ENCODE data around the gene RMDN3.
A peak's percentile ranks its signal among the peaks of the same experiment; 100 is the strongest.

RMDN3 gene

DNA sequence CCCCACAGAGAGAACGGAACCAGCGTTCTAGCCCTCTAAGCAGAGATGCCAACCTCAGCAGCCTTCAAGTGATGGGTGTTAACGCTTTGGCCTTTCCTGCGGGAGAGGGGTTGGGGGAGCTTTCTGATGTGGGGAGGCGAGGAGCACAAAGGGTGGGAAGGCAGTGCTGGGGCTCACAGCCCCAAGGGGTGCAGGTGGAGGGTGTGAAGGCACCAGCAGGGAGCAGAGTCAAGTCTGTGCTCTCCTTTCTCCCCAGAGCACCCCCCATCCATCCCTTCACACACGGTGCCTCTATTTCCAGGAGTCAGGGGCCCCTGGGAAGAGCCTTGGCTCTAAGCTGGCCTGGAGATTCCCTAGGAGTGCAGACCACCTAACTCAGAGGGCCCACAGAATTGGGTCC, 18.8 kb upstream of the RMDN3 start:
- no peak overlapping the region for H3K27ac ChIP-seq (ENCODE audit: low read depth in 2 of 2, low read length in 2 of 2)
- H3K36me3 ChIP-seq (ENCODE audit: control insufficient read depth in 2 of 2, insufficient read depth in 2 of 2, low read length in 2 of 2) = peaks cover 45 to 50% of the 10 kb centered on the region in 2 donors
- no peak overlapping the region for H3K9ac ChIP-seq (ENCODE audit: low read depth in 1 of 2, low read length in 2 of 2)
- peaks cover 14 to 21% of the 10 kb centered on the region in 2 donors for H3K4me1 ChIP-seq (ENCODE audit: control insufficient read depth in 2 of 2, insufficient read depth in 2 of 2, low read length in 2 of 2)
- no peaks in the 10 kb centered on the region for H3K9me3 ChIP-seq (ENCODE audit: control insufficient read depth in 2 of 2, low read length in 2 of 2)
- no peaks in the 10 kb centered on the region for H3K27me3 ChIP-seq (ENCODE audit: control insufficient read depth in 2 of 2, insufficient read depth in 2 of 2, low read length in 2 of 2)
- H3K4me3 ChIP-seq (ENCODE audit: low read length in 2 of 2) = no peak overlapping the region

DNA sequence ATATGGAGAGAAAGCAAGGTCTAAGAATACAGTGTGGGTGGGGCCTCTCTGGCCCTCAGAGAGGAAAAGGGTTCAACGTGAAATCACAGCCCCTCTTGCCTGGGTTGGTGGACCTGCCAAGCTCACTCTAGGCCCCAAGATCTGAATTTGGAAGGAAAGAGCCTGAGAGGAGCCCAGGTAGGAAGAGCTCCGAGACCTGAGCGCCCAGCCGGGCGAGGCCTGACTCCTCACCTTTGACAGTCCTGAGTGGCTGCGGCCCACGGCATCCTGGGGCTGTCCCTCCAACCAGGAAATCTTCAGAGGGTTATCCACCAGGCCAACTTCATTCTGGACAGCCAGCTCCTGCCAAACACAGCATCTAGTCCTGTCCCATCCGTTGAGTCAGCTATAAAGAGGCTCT, 18.4 kb upstream of the RMDN3 start:
- no peak overlapping the region for H3K27ac ChIP-seq (ENCODE audit: low read depth in 2 of 2, low read length in 2 of 2)
- peaks cover 45 to 46% of the 10 kb centered on the region in 2 donors for H3K36me3 ChIP-seq (ENCODE audit: control insufficient read depth in 2 of 2, insufficient read depth in 2 of 2, low read length in 2 of 2)
- H3K27me3 ChIP-seq (ENCODE audit: control insufficient read depth in 2 of 2, insufficient read depth in 2 of 2, low read length in 2 of 2) = no peaks in the 10 kb centered on the region
- no peak overlapping the region for H3K9ac ChIP-seq (ENCODE audit: low read depth in 1 of 2, low read length in 2 of 2)
- H3K4me3 ChIP-seq (ENCODE audit: low read length in 2 of 2) = no peak overlapping the region
- no peaks in the 10 kb centered on the region for H3K9me3 ChIP-seq (ENCODE audit: control insufficient read depth in 2 of 2, low read length in 2 of 2)
- peaks cover 18 to 25% of the 10 kb centered on the region in 2 donors for H3K4me1 ChIP-seq (ENCODE audit: control insufficient read depth in 2 of 2, insufficient read depth in 2 of 2, low read length in 2 of 2)

DNA sequence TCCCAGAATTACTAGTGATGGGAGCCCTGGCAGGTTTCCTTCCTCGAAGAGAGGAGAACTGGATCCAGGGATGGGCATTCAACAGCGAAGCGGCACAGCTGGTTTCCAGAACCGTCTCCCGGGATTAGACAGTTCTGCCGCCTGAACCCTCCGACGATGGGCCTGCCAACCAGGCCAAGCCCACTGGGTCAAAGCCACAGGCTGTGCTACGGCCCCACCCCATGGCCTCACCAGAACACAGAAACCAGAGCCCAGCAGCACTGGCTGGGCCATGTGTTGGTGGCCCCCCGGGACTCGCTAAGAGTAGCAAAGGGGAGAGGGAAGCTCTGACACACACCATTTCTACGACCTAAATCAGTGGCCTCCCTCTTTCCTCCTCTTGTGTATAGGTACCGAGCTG, 17.0 kb upstream of the RMDN3 start:
- Histone ChIP-seq H3K36me3 (ENCODE audit: control insufficient read depth in 2 of 2, insufficient read depth in 2 of 2, low read length in 2 of 2) (peaks cover 39 to 43% of the 10 kb centered on the region in 2 donors), H3K4me3 (ENCODE audit: low read length in 2 of 2) (no peak overlapping the region), H3K9ac (ENCODE audit: low read depth in 1 of 2, low read length in 2 of 2) (no peak overlapping the region), H3K27ac (ENCODE audit: low read depth in 2 of 2, low read length in 2 of 2) (no peak overlapping the region), H3K4me1 (ENCODE audit: control insufficient read depth in 2 of 2, insufficient read depth in 2 of 2, low read length in 2 of 2) (peaks cover 26 to 37% of the 10 kb centered on the region in 2 donors), H3K9me3 (ENCODE audit: control insufficient read depth in 2 of 2, low read length in 2 of 2) (no peaks in the 10 kb centered on the region), H3K27me3 (ENCODE audit: control insufficient read depth in 2 of 2, insufficient read depth in 2 of 2, low read length in 2 of 2) (no peaks in the 10 kb centered on the region)

DNA sequence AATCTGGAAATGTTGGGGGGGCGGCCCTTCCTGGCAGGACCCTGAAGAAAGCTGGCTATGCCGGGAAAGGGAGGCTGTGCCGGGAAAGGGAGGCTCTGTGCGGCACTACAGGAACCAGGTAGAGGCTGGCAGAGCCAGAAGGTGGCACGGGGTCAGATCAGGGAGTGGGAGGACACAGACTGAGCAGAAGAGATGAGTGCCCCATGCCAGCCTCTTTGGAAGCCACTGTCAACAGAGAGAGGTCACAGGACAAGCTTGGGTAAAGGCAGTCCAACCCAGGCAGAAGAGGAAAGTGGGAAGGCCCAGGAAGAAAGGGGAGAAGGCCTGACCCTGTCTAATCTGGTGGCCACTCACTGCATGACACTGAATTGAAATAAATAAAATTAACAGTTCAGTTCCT, 16.2 kb upstream of the RMDN3 start:
- peaks cover 32 to 35% of the 10 kb centered on the region in 2 donors for H3K36me3 ChIP-seq (ENCODE audit: control insufficient read depth in 2 of 2, insufficient read depth in 2 of 2, low read length in 2 of 2)

DNA sequence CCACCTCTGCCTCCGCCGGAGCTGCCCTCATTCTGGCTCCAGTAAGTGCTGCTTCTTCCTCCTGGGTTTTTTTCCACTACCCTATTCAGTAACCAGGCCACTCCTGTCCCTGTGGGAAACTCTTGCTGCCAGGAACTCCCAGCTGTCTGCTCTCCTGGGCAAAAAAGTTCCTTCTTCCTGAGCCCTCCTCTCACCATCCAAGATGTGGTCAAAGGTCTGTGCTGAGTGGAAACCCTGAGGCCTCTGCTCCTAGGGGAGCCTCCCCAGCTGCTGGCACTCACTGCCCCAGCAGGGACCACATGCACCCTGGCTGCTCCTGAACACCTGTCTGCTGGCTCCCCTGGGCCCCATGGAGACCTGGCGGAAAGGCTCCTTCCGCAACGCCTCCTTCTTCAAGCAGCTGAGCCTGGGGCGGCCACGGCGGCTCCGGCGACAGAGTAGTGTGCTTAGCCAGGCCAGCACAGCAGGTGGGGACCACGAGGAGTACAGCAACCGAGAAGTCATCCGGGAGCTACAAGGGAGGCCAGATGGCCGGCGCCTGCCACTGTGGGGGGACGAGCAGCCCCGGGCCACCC, 15.2 kb upstream of the RMDN3 start:
- H3K27me3 ChIP-seq (ENCODE audit: control insufficient read depth in 2 of 2, insufficient read depth in 2 of 2, low read length in 2 of 2) = no peaks in the 10 kb centered on the region
- peak overlapping the region in 1 of 2 donors; percentile 30 for H3K4me3 ChIP-seq (ENCODE audit: low read length in 2 of 2)
- peak overlapping the region; percentile 47 to 59 for H3K9ac ChIP-seq (ENCODE audit: low read depth in 1 of 2, low read length in 2 of 2)
- no peaks in the 10 kb centered on the region for H3K9me3 ChIP-seq (ENCODE audit: control insufficient read depth in 2 of 2, low read length in 2 of 2)
- peak overlapping the region; percentile 86 to 89 for H3K27ac ChIP-seq (ENCODE audit: low read depth in 2 of 2, low read length in 2 of 2)
- peaks cover 24 to 25% of the 10 kb centered on the region in 2 donors for H3K36me3 ChIP-seq (ENCODE audit: control insufficient read depth in 2 of 2, insufficient read depth in 2 of 2, low read length in 2 of 2)
- peaks cover 32 to 42% of the 10 kb centered on the region in 2 donors for H3K4me1 ChIP-seq (ENCODE audit: control insufficient read depth in 2 of 2, insufficient read depth in 2 of 2, low read length in 2 of 2)

More for the DNA sequence above, 16.2 kb upstream of the RMDN3 start:
- Histone ChIP-seq H3K9ac (ENCODE audit: low read depth in 1 of 2, low read length in 2 of 2) (no peak overlapping the region), H3K9me3 (ENCODE audit: control insufficient read depth in 2 of 2, low read length in 2 of 2) (no peaks in the 10 kb centered on the region), H3K27ac (ENCODE audit: low read depth in 2 of 2, low read length in 2 of 2) (no peak overlapping the region), H3K27me3 (ENCODE audit: control insufficient read depth in 2 of 2, insufficient read depth in 2 of 2, low read length in 2 of 2) (no peaks in the 10 kb centered on the region), H3K4me3 (ENCODE audit: low read length in 2 of 2) (no peak overlapping the region), H3K4me1 (ENCODE audit: control insufficient read depth in 2 of 2, insufficient read depth in 2 of 2, low read length in 2 of 2) (peaks cover 26 to 37% of the 10 kb centered on the region in 2 donors)

DNA sequence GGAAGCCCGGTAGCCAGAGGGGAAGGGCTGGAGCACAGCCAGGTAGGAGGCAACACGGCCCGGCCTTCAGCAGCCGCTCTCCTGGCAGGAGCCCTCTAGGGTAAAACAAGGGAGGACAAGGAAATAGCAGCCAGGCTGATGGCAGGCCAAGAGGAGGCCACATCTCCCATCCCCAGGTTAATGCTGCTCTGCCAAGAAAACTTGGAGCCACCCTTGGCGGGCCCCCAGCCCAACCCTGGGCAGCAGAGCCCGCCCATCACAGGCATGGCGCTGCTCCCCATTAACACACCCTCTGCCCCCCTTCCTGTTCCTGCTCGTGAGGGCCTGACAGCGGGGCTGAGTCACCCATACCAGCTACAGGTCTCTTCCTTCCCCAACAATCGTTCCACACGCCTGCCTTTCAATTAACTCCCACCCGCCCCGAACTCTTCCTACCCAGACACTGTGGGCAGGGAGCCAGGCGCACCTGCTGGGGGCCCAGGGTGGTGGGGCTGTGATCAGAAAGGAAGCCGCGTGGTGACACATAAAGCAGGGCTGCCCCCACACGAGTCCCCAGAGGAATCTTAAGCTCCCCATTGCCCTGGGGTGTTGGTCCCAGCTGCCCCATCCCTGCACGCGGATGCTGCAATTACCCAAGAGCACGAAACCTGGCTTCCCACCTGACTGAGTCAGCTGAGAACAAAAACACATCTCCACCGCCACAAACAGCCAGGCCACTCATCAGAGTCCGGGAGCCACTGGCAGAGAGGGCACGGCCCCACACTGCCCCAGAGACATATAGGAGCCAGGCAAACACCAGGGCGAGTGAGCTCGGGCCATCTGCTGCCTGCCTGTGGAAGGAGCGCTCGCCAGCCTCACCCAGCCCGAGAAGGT, 14.5 kb upstream of the RMDN3 start, which contains the start of gene C15orf62:
TSS of gene C15orf62 (plus strand) at position 707 of the 873 bp plus-strand sequence. CDS start 516 bp downstream, outside the sequence.
- peak within 1 kb of the TSS in 1 of 2 donors; percentile 30 for H3K4me3 ChIP-seq (ENCODE audit: low read length in 2 of 2)
- H3K9ac ChIP-seq (ENCODE audit: low read depth in 1 of 2, low read length in 2 of 2) = peak within 1 kb of the TSS; percentile 47 to 59
- peak within 1 kb of the TSS; percentile 86 to 89 for H3K27ac ChIP-seq (ENCODE audit: low read depth in 2 of 2, low read length in 2 of 2)

DNA sequence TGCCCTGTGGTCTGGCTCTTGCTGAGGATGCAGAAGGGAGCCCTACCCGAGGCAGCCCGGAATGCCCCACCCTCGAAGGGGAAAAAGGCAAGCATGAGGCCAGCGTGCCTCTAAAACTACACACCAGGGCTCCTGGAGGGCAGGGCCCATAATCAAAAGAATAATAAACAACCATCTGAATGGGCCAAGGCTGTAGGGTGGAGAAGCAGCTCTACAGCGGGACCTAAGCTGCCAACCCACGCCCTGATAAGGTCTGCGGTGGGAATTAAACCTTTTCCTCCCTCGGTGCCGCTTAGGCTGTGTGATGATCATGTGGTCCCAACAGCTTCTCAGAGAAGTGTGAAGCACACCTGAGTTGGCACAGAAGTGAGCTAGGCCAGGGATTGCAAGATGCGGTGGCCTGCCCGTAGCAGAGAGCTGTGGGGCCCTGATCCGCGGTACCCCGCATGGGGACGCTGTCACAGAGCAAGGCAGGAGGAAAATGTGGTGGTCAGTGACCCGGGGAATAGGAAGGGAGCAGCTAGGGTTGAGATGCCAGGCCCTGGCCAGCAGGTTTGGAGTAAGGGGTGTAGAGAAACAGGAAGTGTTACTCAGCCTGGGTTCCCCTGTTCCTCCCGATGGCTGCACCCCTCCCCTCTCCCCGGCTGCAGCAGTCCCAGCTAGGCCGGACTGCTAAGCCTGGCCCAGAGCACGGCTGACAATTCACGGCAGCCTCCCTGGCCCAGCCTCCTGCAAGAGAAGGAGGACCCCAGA, 13.6 kb upstream of the RMDN3 start:
- Histone ChIP-seq H3K9ac (ENCODE audit: low read depth in 1 of 2, low read length in 2 of 2) (peak overlapping the region in 1 of 2 donors; percentile 44), H3K27ac (ENCODE audit: low read depth in 2 of 2, low read length in 2 of 2) (peak overlapping the region; percentile 86 to 89), H3K9me3 (ENCODE audit: control insufficient read depth in 2 of 2, low read length in 2 of 2) (no peaks in the 10 kb centered on the region), H3K27me3 (ENCODE audit: control insufficient read depth in 2 of 2, insufficient read depth in 2 of 2, low read length in 2 of 2) (no peaks in the 10 kb centered on the region), H3K4me3 (ENCODE audit: low read length in 2 of 2) (peak overlapping the region in 1 of 2 donors; percentile 10), H3K4me1 (ENCODE audit: control insufficient read depth in 2 of 2, insufficient read depth in 2 of 2, low read length in 2 of 2) (peaks cover 39 to 54% of the 10 kb centered on the region in 2 donors), H3K36me3 (ENCODE audit: control insufficient read depth in 2 of 2, insufficient read depth in 2 of 2, low read length in 2 of 2) (peaks cover 10 to 11% of the 10 kb centered on the region in 2 donors)

More for the DNA sequence above, 14.5 kb upstream of the RMDN3 start, which contains the start of gene C15orf62:
- Histone ChIP-seq H3K27me3 (ENCODE audit: control insufficient read depth in 2 of 2, insufficient read depth in 2 of 2, low read length in 2 of 2) (no peaks in the 10 kb centered on the region), H3K9me3 (ENCODE audit: control insufficient read depth in 2 of 2, low read length in 2 of 2) (no peaks in the 10 kb centered on the region), H3K4me1 (ENCODE audit: control insufficient read depth in 2 of 2, insufficient read depth in 2 of 2, low read length in 2 of 2) (peaks cover 39 to 48% of the 10 kb centered on the region in 2 donors), H3K36me3 (ENCODE audit: control insufficient read depth in 2 of 2, insufficient read depth in 2 of 2, low read length in 2 of 2) (peaks cover 18% of the 10 kb centered on the region in 2 donors)

DNA sequence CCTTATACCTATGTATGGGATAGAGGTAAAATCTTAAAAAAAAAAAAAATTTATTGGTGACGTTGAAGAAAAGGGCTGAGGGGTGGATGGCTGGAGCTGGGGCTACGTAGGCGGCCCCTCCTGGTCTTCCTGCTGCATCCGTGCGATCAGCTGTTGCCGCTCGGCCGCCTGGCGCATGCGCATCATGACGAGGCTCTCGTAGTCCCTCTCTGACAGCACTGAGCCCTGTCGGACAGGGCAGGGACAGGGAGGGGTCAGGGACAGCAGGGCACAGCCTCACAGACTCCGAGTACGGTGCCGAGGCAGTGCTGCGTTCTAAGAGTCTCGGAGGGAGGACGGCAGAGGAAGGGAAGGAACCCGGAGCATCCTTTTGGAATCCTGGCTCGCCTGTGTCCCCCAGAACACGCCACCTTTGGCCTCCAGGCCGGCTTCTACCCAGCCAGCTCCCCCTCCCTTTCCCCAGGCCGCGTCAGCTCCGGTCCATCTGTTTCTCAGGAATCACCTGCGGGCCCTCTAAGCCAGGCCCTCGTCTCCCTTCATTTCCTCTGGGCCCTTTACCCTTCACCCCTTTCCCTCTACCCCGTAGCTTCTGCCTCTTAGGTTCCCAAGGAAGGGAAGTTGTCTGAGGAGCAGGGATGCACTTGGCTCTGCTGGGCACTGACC, 12.9 kb upstream of the RMDN3 start:
- Histone ChIP-seq H3K4me3 (ENCODE audit: low read length in 2 of 2) (peak overlapping the region in 1 of 2 donors; percentile 22), H3K4me1 (ENCODE audit: control insufficient read depth in 2 of 2, insufficient read depth in 2 of 2, low read length in 2 of 2) (peaks cover 47 to 61% of the 10 kb centered on the region in 2 donors), H3K9ac (ENCODE audit: low read depth in 1 of 2, low read length in 2 of 2) (peak overlapping the region in 1 of 2 donors; percentile 44), H3K36me3 (ENCODE audit: control insufficient read depth in 2 of 2, insufficient read depth in 2 of 2, low read length in 2 of 2) (peaks cover 6 to 9% of the 10 kb centered on the region in 2 donors), H3K27ac (ENCODE audit: low read depth in 2 of 2, low read length in 2 of 2) (peak overlapping the region; percentile 86 to 89), H3K9me3 (ENCODE audit: control insufficient read depth in 2 of 2, low read length in 2 of 2) (no peaks in the 10 kb centered on the region), H3K27me3 (ENCODE audit: control insufficient read depth in 2 of 2, insufficient read depth in 2 of 2, low read length in 2 of 2) (no peaks in the 10 kb centered on the region)

Data from mucosa of rectum (tissue), 2 donors.